ENCODE measurements around the gene KATNB1. TPM values are rescaled to one million over a fixed set of nuclear protein-coding genes. Genes with fewer than 3 reads are reported as not detected.
"Not testable (repeated sequence)": the region's sequence is repeated elsewhere in the genome, so short reads cannot be mapped to it uniquely, and the experiment has no call there.

The KATNB1 gene
- total RNA-seq, 1 donor from 2014 or later, result 18.0 TPM

- no peak for DNase-seq
- H3K4me1 ChIP-seq, result no peaks in the 10 kb centered on the region
- H3K4me3 ChIP-seq, result no peak overlapping the region
- intact Hi-C loops (cut with DNase I), result no loop called here
- H3K27me3 ChIP-seq (ENCODE audit: low read depth), result no peaks in the 10 kb centered on the region
- peaks cover 64% of the 10 kb centered on the region for H3K36me3 ChIP-seq
- ATAC-seq, result no peak
- no peak overlapping the region for H3K27ac ChIP-seq
- no peaks in the 10 kb centered on the region for H3K9me3 ChIP-seq
- no peak for TF ChIP-seq CTCF (IDR thresholded peaks at IDR 0.05)
These were observed 37.4 kb downstream of the KATNB1 start for GRCh38 chr16:57773019-57773418.

GRCh38 chr16:57773655-57774295 is 38.2 kb downstream of the KATNB1 start:
- no peak for DNase-seq
- Histone ChIP-seq H3K4me3 (no peak overlapping the region), H3K4me1 (no peaks in the 10 kb centered on the region), H3K27me3 (ENCODE audit: low read depth) (no peaks in the 10 kb centered on the region), H3K27ac (no peak overlapping the region), H3K36me3 (peaks cover 66% of the 10 kb centered on the region), H3K9me3 (no peaks in the 10 kb centered on the region)
- TF ChIP-seq CTCF (IDR thresholded peaks at IDR 0.05), result no peak
- peak; percentile 56 to 57 for ATAC-seq
- intact Hi-C loops (cut with DNase I), result no loop called here

DNA sequence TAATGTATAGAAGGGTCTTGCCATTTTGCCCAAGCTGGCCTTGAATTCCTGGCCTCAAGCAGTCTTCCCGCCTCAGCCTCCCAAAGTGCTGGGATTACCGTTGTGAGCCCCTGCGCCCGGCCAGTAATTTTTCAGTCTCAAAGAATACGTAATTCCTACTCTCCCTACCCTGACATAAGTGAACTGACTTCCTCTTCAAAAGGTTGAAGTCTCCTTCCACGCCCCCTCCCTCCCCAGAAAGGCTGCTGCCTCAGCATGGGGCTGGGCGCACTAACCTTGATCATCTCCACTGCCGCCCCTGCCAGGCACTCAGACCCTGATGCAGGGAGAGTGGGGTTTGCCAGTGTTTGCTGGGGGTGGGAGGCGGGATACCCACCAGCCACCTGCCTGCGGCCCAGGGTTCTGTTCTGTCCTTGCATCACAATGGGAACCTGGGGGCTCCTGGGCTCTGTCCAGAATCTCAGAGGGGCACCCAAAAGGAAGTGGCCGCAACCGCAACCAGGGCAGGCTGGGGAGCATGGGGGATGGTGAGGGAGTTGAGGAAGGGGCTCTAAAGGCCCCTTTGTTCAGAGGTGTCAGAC is 39.2 kb downstream of the KATNB1 start:
- no peaks in the 10 kb centered on the region for H3K9me3 ChIP-seq
- no peaks in the 10 kb centered on the region for H3K4me1 ChIP-seq
- H3K36me3 ChIP-seq, result peaks cover 65% of the 10 kb centered on the region
- no peak for TF ChIP-seq CTCF (IDR thresholded peaks at IDR 0.05)
- DNase-seq, result no peak
- H3K4me3 ChIP-seq, result no peak overlapping the region
- no peak for ATAC-seq
- no peaks in the 10 kb centered on the region for H3K27me3 ChIP-seq (ENCODE audit: low read depth)
- H3K27ac ChIP-seq, result no peak overlapping the region
- intact Hi-C loops (cut with DNase I), result no loop called here

DNA sequence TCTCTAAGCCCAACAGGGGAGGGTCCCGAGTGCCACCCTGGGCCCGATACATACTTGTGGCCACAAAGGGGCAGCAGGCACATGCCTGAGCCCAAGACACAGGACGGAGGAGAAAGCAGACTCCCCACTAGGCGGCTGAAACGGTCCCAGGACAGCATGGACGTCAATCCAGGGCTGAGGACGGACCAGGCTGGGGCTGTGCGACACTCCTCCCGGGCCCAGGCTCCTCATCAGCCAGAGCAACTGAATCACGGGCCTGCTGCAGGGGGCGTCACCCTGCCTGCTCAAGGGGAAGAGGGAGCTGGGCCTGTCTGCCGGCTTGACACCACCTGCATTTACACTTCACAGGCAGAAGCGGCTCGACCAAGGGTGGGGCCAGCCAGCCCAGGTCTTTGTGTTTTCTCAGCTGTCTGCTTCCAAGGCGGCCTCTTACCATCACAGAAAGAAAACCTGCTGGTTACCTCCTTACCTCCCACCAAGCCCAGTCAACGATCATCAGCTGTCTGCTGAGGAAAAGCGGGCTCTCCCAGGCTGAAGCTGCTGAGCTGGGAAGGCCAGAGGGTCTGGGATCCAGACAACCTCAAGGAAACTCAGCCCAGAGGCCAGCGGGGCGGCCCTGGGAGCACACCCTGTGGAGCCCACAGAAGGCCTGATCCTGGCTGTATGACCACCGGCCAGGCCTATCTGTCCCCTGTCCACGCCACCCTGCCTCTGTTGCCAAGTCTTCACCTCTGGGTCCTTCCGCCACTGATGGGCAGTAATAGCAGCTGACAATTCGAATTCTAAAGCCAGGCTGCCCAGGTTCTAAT is 40.3 kb downstream of the KATNB1 start:
- no peak for ATAC-seq
- TF ChIP-seq CTCF (IDR thresholded peaks at IDR 0.05), result no peak
- Histone ChIP-seq H3K4me3 (no peak overlapping the region), H3K27me3 (ENCODE audit: low read depth) (no peaks in the 10 kb centered on the region), H3K27ac (no peak overlapping the region), H3K9me3 (no peaks in the 10 kb centered on the region), H3K36me3 (peaks cover 54% of the 10 kb centered on the region), H3K4me1 (no peaks in the 10 kb centered on the region)
- DNase-seq, result no peak
- intact Hi-C loops (cut with DNase I), result no loop called here

DNA sequence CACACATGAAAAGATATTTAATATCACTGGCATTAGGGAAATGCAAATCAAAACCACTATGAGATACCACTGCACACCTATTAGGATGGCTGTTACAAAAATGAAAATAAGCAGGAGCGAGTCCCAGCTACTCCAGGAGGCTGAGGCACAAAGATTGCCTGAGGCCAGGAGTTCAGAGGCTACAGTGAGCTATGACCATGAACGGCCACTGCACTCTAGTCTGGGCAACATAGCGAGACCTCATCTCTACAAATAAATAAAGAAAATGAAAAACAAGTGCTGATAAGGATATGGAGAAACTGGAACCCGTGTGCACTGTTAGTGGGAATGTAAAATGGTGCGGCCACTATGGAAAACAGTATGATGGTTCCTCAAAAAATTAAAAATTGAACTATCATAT is 43.1 kb downstream of the KATNB1 start:
- Histone ChIP-seq H3K9me3 (no peaks in the 10 kb centered on the region), H3K36me3 (peaks cover 38% of the 10 kb centered on the region), H3K4me3 (no peak overlapping the region), H3K4me1 (no peaks in the 10 kb centered on the region), H3K27me3 (ENCODE audit: low read depth) (no peaks in the 10 kb centered on the region), H3K27ac (no peak overlapping the region)
- intact Hi-C loops (cut with DNase I), result no loop called here
- no peak for ATAC-seq
- no peak for TF ChIP-seq CTCF (IDR thresholded peaks at IDR 0.05)
- no peak for DNase-seq

- intact Hi-C loops (cut with DNase I); H3K4me3 ChIP-seq; H3K4me1 ChIP-seq; H3K9me3 ChIP-seq; DNase-seq; H3K27me3 ChIP-seq (ENCODE audit: low read depth); H3K27ac ChIP-seq; ATAC-seq: not testable (repeated sequence)
- peaks cover 44% of the 10 kb centered on the region for H3K36me3 ChIP-seq
These were observed 44.3 kb downstream of the KATNB1 start for GRCh38 chr16:57779836-57780235.

Data from lower lobe of right lung (tissue), 2 donors.